GM19328 (cell line): ENCODE data around the gene BMAL1.

Experiments used
- ATAC-seq: cut with Tn5 transposase; IDR thresholded peaks from one replicate; pipeline ENCODE4 v1.9.1; 2021; ENCODE audit warnings: mild to moderate bottlenecking, moderate library complexity; ENCODE audit not compliant: unreplicated experiment

BMAL1 gene

GRCh38 chr11:13314676-13315394 is 37.2 kb downstream of the BMAL1 start:
- ATAC-seq = no peak

- no peak for ATAC-seq
Observed at GRCh38 chr11:13315517-13316432, 38.2 kb downstream of the BMAL1 start.

DNA sequence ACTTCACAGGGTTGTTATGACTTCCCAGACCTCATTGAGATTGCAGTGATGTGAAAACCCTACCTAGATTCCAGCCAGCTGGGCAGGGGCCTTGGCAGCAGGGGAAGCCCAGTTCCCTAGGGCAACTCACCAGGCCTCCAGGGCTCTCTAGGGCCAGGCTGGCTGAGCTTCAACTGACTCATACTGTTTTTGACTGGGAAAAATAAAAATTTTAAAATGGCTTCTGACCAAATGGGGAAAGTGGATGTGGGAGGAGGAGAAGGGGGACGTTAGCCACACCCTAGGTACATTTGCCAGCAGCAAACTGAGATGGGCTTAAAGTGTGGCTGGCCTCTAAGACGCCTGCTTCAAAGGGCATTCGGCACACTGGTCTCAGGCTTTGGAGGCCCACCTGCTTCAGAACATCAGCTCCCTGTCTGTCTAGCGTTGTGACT is 39.0 kb downstream of the BMAL1 start:
- ATAC-seq = no peak

DNA sequence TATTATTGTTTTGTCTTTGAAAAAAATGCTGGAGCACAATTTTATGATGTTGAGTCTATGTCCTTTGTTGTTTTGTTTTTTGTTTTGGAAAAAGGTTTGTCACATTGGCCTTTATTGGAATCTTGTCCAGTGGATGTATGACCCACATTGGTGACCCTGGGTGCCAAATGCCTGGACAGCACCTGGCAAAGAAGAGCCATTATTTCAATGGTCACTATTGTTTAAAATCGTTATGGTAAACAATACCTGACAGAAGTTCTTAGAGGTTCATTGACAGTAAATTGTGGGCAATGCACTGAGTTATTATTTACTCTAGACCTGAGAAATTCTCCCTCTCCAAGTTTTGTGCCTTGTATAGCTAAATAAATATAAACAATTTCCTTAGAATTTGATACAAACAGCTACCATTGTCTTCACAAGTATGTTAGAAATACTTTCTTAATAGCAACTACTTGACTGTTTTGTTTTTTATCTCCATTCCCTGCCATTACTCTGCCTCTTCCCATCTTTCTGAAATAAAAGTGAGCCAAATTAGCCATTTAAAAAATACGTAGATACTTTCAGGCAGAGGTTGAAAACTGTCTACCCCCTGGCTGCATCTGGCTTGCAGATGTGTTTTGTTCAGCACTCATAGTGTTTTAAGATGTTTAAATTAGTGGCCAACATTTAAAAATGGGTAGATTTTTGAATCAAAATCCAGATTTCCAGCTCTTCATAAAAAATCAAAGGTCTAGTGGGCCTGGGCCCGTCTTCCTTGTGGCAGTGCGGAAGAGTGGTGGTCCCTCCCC is 39.9 kb downstream of the BMAL1 start:
- no peak for ATAC-seq

GRCh38 chr11:13318498-13319295 is 41.1 kb downstream of the BMAL1 start:
- peak; percentile 75 for ATAC-seq

GRCh38 chr11:13320688-13321087 is 43.1 kb downstream of the BMAL1 start:
- ATAC-seq = no peak

- no peak for ATAC-seq
Observed at GRCh38 chr11:13321431-13321830, 43.8 kb downstream of the BMAL1 start.

DNA sequence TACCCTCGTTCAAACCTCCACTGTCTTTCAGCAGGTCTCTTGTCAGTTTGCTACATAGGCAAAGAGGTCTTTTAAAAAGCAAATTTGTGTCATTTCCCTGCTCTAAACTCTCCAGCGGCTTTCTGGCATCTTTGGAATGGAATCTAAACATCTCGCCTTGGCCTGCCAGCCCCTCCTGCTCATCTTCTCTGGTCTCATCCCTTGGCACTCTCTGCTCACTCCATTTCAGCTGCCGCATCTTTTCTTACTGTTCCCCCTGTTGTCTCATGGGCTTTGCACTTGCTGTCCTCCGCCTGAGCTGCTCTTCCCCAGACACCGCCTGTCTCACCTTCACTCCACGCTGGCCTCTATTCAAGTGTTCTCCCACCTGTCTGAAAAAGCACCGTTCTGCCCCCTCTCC is 46.6 kb downstream of the BMAL1 start:
- no peak for ATAC-seq

- no peak for ATAC-seq
Observed at GRCh38 chr11:13324709-13325108, 47.1 kb downstream of the BMAL1 start.

DNA sequence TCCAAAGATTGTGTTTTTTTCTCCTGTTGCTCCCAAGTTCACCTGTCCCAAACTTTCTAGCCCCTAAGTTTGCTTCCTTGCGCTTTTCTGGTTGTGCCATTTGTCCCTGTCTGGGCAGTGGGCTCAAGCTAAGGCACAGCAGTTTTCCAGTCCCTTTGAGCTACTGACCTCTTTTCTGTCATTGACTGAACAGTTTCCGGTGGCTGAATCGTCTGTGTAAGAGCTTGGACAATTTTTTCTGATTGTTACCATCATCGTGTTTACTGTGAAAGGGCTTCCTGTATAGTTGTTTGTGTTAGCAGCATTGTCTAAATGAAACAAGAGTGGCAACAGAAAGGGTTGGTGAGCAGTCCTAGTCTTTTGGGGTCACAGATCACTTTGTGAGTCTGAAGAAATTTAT is 49.8 kb downstream of the BMAL1 start:
- ATAC-seq = no peak

DNA sequence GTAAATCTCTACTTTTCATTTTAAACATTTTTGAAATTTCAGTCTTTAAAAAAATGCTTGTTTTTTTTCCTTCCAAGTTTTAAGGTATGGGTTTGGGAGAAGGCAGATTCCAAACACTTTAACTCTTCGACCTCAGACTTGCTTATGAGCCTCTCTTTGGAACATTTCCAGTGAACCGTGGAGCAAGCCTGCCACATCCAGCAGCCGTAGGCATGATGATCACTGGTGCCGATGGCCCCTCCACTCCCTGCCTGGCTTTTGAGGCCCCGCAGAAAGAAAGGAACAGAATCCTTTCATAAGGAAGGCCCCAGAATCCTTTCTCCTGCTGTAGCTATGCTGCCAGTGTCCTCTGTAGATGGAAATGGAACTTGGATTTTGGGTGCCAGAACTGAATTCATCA is 50.7 kb downstream of the BMAL1 start:
- ATAC-seq = no peak

DNA sequence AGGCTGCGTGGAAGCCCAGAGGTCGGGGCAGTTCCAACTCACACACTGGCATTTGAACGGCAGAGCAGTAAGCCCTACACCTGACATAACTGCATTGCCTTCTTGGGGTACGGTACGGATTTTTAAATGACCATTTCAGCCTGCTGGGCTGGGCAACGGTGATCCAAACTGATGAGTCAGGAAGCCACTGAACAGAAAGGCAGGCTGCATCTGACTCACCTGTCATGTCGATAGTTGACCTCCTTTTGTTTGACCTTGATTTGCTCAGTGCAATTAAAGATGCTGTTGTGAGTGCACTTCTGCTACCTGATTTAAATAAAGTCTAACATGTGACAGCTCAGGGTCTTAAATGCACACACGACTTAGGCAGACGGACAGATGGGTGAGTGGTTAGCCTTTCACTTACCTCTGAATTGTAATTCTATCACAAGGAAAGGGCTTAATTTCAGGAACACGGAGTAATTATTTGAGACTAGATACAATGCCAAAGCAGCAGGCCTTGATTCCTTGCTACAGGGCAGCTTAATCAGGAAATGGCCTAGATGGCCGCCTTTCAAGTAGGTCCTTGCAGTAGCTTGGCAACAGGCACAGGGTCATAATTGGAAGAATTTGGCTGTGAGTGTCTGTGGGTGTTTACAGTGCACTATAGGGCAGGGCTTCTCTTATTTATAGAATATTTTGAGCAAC is 52.2 kb downstream of the BMAL1 start:
- ATAC-seq = no peak

- no peak for ATAC-seq
Observed at GRCh38 chr11:13332124-13332523, 54.5 kb downstream of the BMAL1 start.

GRCh38 chr11:13333456-13333957 is 55.9 kb downstream of the BMAL1 start:
- no peak for ATAC-seq

DNA sequence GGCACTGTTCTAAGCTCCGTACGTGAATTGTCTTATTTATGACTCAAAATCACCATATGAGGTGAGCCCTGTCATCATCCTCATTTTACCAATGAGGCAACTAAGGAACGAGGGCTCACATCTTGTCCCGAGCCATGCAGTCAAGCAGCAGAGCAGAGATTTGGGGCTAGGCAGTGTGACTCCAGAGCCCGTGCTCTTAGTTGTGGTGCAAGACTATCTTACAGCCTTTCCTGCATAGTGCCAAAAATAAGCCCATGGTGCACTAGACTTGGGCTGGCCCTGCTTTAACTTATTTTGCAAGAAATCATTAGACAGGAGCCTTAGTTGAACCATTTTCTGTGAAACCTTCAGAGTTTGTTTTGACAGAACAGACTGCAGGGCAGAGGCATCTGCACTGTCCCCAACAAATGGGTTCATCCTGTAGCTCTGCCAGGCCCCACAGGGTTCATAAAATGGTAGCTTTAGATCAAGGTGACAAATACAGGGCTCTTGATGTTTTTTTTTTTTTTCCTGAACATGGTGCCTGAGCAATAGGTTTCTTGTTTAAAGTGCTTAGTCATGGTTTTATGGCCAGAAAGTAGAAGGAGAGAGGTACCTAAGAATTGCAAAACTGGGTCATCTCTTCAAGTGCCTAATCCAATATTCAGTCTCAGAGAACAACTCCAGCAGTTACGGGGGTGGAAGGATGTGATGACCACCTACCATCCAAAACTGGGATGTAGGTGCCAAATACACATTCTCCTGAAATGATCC is 56.6 kb downstream of the BMAL1 start:
- no peak for ATAC-seq

DNA sequence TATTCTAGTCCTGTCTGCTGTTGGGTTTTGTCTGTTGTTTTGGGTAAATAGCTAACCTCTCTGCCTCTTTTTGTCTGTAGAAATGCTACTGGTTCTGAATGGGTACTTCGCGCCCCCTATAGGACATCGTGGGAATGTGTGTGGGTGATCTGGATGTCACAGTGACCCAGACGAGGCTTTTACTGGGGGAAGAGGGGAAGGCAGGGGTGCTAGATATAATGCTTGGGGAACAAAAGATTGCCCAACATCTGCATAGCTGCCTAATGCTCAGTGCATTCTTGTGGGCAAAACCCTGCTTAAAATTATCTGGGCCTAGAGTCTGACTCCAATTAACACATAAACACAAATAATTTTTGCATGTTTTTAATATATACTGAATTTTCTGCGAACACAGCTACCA is 57.7 kb downstream of the BMAL1 start:
- ATAC-seq = peak; percentile 61

GRCh38 chr11:13336246-13336878 is 58.8 kb downstream of the BMAL1 start:
- ATAC-seq = no peak

GRCh38 chr11:13338019-13338426 is 60.4 kb downstream of the BMAL1 start:
- ATAC-seq = no peak
